GM19467 (cell line): Measurements from ENCODE around the gene TENM3.
"Not testable (repeated sequence)": the region's sequence is repeated elsewhere in the genome, so short reads cannot be mapped to it uniquely, and the experiment has no call there.

ENCODE experiments used
- ATAC-seq: cut with Tn5 transposase; IDR thresholded peaks from one replicate; pipeline ENCODE4 v1.9.1; 2021; ENCODE audit warnings: mild to moderate bottlenecking, moderate library complexity; ENCODE audit not compliant: unreplicated experiment

TENM3 gene

DNA sequence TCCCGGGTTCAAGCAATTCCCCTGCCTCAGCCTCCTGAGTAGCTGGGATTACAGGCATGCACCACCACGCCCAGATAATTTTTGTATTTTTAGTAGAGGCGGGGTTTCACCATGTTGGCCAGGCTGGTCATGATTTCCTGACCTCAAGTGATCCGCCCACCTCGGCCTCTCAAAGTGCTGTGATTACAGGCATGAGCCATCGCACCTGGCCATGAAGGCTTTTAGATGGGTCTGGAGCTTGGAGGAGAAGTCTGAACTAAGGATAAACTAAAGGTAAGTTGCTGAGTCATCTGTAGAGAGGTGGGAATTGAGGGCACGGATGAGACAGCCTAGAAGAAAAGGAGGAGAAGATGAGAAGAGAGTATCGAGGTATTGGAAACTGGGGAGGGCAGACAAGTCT, at the start of gene TENM3:
TSS of gene TENM3 (plus strand) at position 199 of the 400 bp plus-strand sequence. CDS start 80,619 bp downstream, outside the sequence.
- not testable (repeated sequence) for ATAC-seq

DNA sequence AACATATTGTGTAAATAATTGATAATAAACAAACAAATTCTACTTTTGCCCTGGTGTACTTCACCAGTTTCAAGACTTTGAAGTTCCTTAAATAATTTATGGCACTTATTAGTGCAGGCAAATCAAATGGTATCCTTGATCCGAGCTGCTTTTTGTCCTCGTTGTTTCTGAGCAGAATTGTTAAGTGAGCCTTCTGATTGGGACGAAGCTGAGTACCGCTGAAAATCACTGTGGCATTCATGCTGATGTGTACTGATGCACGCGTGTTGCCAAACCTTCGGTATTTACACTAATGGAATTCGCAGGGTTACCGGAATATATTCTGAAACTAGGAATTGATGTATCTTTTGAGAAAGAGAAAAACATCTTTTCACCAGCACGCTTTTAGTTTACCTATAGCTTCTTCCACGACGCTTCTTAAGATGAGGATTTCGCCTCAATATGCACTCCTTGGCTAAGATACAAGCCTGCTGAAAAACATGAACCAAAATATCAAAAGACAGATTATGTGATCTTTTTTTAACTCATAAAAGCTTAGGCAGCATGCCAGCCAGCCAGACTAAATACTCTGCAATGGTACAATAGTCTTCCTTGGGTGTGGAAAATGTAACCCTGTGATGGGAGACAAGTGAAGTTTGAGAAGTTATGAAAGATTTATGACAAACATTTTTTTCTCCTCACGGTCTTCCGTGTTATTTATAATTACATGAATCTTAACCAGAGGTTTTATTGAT, 48.9 kb upstream of the TENM3 start:
- no peak for ATAC-seq

DNA sequence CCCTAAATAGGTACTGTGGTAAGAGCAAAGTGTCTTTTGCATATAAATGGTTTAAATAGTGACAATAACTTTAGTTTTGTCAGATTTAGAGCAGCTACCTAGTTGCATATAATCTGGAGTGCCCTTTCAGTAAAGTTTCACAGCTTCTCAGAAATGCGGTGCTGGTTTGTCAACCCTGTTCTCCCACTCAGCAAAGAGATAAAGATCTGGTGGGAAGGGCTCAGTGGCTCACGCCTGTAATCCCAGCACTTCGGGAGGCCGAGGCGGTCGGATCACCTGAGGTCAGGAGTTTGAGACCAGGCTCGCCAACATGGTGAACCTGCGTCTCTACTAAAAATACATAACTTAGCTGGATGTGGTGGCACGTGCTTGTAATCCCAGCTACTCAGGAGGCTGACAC, 45.6 kb upstream of the TENM3 start:
- ATAC-seq = no peak

DNA sequence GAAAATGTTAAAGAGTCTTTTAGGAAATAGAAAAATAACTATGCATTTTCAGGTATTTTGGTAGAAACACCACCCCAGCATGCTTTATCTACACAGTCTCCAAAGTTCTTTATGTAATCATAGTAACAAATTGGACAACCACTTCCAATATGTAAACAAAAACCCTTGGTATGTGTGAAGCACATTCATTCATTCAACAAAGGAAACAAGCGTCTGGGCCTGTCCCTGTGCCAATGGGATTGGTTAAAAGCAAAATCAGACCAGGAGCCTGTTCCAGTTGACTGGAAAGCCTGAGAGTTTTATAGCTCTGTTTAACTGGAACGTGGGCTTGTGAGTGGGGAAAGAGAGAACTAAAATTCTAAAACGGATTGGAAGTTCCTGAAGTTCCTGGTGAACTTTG, 41.3 kb upstream of the TENM3 start:
- no peak for ATAC-seq

DNA sequence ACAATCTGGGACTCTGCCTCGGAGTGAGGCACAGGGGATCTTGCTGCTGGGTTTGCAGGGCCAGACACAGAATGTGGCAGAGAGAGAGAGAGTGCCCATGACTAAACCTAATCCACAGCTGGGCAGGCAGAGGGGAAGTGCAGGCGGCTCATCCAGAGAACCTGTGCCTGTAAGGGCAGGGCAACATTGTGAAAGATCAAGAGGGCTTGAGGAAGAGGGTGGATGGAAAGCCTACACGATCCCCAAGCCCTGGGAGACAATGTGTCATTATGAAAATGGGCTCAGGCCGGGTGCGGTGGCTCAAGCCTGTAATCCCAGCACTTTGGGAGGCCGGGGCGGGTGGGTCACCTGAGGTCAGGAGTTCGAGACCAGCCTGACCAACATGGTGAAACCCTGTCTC, 40.6 kb upstream of the TENM3 start:
- no peak for ATAC-seq

DNA sequence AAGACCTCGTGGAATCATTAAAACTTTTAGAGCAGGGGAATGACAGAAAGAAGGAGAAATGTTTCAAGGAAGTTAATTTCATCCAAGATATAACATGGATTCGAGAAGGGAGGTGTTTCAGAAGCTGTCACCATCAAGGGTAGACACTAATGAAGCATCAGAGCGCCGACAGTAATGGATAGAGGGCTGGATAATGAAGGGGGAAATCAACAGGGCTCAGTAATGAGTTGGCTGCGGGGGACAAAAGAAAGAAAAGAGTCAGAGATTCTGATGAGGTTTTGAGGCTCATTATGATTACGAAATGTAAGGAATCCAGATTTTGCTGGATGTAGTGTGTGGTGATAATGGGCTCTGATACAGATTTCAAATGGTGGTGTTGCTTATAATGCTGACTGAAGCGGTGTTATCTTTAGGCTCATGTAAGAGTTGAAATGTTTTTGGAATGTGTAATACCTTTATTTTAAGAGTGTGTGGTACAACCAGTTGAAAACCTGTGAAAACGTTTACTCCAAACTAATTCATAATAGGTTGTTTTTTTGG, 39.3 kb upstream of the TENM3 start:
- no peak for ATAC-seq

DNA sequence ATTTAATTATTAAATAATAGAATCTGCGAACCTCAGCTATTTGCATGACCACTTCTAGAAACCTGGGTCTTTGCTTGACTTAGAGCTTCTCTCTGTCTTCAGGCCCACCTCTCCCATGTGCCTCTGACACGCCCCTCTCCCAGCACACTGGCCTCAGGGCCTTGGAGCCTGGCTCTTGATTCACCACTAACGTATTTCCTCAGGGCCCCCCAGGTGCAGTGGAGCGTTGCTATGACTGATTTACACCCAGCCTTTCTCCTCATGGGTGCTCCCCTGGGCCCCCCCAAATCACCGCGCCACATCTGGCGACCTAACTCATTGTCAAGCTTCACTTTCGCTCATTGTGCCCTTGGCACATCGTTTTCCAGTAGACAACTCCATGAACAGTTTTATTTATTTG, 37.9 kb upstream of the TENM3 start:
- no peak for ATAC-seq

DNA sequence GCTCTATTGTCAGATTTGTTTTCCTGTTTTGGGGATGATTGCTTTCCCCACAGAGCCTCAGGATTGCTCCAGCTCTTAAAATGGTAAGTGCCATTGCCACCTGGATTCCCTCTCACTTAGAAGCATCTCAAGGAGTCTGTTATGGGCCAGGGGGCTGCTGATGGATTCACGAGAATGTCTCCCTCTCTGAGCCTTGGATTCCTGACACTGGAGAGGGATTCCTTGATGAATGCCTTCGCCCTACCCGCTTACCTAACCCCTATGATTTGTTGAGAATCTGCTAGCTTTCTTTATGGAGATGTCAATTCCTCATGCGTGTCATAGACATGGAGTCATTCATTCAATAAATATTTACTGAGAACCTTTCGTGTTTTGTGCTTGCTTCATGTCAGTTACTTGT, 36.9 kb upstream of the TENM3 start:
- no peak for ATAC-seq

DNA sequence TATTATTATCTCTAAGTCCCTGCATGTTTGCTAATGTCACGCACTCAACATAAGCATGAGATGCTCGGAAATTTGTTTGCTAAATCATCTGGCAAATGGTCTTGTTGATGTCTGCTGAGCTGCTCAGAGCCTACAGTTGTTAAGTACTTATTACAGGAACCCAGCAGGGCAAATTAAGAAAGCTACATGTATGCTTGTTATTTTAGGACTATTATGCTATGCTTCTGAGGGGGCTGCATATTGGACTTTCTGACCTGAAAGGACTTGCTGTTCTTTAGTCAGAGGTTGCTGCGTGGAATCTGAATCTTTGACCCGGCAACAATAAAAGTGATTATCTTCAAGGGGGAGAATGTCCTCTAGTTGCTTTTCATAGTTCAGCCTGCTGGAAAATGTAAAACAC, 36.3 kb upstream of the TENM3 start:
- ATAC-seq = no peak

DNA sequence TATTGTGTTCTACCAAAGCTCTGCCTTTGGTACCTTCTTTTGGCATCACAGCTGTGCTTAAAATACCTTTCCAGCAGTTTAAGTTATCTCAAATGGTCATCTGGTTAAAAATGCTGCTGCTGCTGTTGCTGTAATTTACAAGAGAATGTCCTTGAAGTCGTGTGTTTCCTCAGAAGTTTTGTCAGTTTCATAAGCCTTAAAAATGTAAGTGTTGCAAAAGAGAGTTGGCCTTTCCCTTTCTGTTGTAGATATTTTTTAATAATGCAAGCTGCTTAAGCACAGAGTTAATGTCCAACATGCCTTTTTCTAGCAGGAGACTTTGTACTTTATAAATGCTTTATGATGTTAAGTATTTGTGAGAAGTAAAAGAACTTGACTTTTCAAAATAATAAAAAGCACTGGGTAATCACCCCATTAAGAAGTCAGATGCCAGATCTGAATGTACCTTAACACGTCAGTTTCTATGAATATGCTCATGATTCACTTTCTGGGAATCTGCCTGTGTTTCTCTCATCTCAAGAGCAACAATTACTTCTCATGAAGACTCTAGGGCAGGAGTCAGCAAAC, 35.3 kb upstream of the TENM3 start:
- no peak for ATAC-seq

DNA sequence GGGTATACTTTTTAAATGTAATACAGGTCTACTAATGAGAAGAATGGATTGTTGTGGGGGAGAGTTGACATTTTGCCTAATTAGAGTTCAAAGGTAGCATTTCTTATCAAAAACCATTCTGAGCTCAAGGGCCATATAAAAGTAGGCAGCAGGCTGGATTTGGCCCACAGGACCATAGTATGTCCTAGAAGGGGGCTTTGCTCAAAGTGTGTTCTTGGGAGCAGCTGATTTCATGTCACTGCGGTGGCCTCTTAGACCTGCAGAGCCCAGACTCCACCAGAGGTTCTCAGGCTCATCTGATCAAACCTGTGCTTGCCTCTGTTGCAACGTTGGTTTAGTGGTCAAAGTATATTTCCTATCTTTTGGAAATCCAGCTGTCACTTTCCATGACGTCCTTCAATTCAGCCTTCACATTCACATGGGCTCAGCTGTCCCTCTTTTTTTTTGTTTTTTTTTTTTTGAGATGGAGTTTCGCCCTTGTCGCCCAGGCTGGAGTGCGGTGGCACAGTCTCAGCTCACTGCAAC, 34.6 kb upstream of the TENM3 start:
- ATAC-seq = no peak

DNA sequence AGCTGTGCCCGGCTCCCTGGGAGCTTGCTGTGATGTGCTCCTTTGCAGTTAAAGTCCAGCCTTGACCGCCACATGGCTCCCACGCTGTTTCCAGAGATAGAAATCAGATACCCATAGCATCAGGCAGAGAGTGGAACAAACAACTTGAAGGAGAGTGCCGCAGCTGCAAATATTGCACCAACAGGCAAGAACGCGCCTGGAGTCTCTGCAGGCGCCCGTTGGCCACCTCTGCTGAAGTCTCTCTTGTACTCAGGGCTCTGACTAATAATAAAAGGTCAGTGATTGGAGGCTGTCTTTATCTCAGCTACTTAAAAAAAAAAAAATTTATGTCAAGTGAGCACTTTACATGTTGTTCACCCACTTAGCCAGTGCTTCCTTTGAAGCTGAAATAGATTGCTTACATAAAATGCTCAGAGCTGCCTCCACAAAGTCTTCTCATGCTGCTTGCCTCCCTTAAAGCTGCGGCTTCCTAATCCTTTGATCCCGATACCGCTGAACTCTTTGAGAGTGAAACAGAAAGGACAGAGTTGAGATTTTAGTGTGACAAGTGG, 30.9 kb upstream of the TENM3 start:
- no peak for ATAC-seq

DNA sequence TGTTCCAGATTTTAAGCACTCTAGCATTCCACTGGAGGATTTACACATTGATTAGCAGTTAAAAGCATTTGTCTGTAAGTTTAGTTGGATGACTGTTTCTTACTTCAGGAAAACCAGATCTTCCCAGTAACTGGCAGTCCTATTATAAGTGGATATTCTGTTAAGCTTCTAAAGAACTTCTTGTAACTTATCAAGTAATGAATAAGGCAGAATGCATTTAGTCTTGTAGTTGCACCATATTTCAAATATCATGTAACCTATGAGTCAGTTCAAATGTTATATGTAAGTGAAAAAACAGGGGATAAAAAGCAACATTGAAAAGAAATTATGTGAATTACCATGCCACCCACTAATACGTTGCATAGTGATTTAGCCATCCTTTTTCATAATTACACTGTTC, 30.2 kb upstream of the TENM3 start:
- ATAC-seq = no peak

DNA sequence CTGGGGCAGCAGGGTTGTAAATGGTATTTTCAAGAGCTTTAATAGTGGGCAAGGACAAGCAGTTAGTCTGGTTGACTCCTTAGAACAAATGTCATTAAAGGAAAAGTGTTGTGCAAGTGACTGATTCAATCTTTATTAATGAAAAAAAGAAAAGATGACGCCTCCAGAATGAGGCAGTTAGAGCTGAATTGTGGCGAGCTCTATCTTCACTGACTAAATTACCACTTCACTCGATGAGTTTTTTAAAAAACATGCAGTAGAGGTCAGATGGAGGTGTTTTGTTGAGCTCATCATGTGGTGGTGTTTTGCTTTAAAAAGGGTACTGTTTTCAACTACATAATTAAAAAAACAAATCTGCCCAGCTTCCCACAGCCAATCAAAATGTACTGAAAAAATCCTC, 28.1 kb upstream of the TENM3 start:
- no peak for ATAC-seq

DNA sequence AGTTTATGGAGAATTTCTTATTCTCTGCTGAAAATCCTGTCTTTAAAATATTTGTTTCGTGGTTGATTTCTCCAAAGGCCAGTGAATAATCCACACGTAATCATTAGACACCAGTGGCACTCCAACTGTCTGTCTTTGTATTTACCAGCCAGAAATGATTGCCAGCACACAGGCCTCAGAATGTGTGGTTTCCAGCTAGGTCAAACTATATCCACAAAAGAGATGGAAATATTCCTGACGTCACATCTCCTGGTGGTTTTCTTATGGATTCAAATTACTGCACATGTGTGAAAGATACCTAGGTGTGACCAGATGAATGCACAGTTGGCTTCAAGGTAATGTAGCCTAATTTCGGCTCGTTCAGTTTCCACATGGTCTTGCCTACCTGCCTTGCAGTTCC, 27.2 kb upstream of the TENM3 start:
- ATAC-seq = no peak

DNA sequence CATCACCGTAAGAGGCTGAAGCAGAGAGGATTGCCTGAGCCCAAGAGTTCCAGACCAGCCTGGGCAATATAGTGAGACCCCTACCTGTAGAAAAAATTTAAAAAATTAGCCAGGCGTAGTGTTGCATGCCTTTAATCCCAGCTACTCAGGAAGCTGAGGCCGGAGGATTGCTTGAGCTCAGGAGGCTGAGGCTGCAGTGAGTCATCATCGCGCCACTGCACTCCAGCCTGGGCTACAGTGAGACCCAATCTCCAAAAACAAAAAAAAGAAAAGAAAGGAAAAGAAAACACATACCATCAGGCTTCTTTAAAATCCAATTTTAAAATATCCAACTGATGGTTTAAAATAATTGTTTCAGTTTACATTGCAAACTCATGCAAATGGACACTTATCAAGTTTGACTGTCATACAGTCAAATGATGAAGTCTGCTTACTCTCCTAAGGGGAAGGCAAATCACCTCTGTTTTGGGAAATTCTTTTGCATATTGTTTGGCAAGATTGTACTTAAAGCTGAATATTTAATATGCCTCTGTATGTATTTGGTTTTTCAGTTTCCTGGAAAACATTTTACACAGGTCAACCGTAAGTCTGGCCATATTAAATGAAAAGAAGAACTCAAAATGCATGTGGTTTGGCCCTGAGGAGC, 23.7 kb upstream of the TENM3 start:
- no peak for ATAC-seq

DNA sequence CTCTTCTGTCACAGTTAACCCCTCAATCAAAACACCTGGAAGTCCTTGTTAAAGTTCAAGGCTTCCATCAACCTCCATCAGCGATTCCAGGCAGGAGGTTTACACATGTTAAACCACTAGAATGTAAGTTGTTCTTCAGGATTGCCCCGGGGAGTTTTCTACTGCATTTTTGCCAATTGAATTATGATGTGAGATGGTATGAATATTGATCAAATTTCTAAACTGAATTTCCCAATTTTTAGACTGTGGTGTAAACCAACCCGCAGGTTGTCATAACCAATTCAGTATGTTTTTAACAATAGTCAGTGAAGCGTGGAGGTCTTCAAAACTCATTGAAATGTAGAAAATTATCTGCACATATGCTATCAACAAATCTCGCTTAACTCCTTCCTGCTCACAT, 21.2 kb upstream of the TENM3 start:
- ATAC-seq = no peak

DNA sequence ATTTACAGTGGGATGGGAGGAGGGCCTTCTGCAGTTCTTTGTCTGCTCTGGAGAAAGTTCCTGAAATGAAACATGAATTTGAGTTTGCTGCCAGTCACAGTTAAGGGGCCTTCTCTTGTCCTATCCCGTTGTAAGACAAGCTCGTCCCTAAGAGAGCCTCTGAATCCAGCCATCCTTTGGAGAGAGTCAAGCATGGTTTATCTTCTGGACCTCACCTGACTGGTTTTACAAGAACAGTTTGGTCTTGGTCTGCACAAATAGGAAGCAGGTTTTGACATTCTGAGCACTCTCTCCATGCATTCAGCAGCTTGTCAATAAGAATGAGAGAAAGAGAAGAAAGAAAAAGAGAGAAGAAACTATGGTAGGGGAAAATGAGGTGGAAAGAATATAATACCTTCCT, 20.4 kb upstream of the TENM3 start:
- no peak for ATAC-seq

DNA sequence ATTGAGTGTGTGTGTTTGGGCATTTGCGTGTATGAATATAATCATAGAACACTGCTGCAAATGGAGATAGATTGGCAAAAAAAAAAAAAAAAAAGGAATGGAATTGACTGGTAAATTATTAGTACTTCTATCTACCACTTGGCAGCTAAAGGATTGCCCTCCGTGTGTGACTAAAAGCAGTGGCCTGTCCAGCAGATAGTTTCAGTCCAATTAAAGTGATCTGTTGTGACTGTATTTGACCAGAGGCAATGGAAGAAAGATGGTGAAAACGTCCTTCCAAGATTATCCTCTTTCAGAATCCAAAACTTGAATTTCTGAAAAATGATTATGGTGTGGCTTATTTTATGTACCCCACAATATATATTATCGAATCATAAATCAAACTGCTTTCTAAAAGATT, 19.5 kb upstream of the TENM3 start:
- ATAC-seq = no peak

DNA sequence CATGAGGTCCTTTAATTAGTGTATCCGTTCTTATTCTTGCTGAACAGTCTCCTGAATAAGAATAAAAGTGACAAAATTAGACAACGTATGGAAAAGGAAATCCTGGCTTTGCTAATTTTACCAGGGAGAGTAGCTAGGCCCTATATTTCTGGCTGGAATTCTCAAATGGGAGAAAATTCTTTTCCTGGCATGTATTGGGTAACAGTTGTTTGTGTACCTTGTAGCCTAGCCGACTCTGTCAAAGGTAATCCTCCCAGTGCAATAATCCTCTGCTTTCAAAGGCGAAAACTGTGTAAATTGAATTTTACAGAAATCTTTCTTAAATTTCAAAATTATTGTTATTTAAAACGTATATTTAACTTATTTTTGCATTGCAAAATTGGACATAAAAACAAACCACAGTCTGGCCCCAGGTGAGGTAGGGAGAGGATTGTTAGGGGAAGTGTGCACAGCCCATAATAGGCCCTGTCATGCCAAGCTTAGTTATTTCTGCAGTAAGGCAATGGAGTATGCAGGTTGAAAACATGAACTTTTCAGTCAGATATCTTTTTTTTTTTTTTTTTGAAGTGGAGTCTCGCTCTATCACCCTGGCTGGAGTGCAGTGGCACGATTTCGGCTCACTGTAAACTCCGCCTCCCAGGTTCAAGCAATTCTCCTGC, 18.9 kb upstream of the TENM3 start:
- ATAC-seq = no peak

DNA sequence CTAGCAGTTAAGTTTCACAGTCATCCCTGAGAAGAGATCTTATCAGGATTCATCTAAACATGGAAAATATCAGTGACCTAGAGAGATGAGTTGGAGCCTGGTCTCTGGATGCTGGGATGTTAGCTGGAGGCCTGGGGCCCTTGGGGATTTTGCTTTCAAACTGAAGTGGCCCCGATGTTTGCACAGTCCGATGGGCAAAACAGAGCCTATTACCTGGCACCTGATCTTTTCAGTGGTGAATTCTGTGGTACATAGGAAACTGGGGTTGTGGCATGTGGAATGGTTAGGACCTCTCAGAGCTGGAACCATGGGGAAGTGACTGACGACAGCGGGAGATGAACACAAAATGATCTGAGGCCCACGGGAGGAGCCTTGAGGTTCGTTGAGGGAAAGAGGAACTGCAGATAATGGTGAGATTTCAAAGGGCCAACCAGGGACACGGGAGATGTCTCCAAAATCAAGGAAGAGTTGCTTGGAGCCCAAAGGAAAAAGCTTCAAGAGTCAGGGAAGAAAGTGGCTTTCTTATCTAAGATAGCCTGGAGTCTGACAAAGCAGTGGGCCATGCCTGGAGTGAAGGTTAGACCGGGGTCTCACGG, 17.8 kb upstream of the TENM3 start:
- ATAC-seq = no peak
